ENCODE measurements around the gene PID1.

Gene PID1

GRCh38 chr2:229057976-229058553, 213.0 kb downstream of the PID1 start:
- Histone ChIP-seq H3K27ac (ENCODE audit: low read length) (no peak overlapping the region), H3K27me3 (replicated peaks; ENCODE audit: insufficient read depth, low read length) (no peaks in the 10 kb centered on the region), H3F3A (ENCODE audit: insufficient read depth, low read length) (no peaks in the 10 kb centered on the region), H3K36me3 (replicated peaks; ENCODE audit: insufficient read depth, low read length) (no peaks in the 10 kb centered on the region), H3K9me3 (replicated peaks; ENCODE audit: insufficient read depth, low read length) (no peaks in the 10 kb centered on the region), H3K79me2 (ENCODE audit: low read length) (no peaks in the 10 kb centered on the region), H3K9ac (ENCODE audit: low read length) (no peak overlapping the region), H4K20me1 (ENCODE audit: insufficient read depth, low read length) (no peaks in the 10 kb centered on the region), H3K4me2 (ENCODE audit: low read depth, low read length) (no peak overlapping the region), H2AFZ (ENCODE audit: low read length) (no peak overlapping the region), H3K4me1 (ENCODE audit: low read length) (no peaks in the 10 kb centered on the region), H3K4me3 (ENCODE audit: low read length) (no peak overlapping the region), H3K9me2 (replicated peaks; ENCODE audit: insufficient read depth, low read length) (no peaks in the 10 kb centered on the region)
- DNase-seq, result no peak
- TF ChIP-seq EZH2 (optimal IDR thresholded peaks at IDR 0.05; ENCODE audit: low read depth, low read length) (no peak), CTCF (IDR thresholded peaks at IDR 0.05; ENCODE audit: low read length) (no peak), EZH2phosphoT487 (IDR thresholded peaks at IDR 0.05; ENCODE audit: low read length) (no peak)

GRCh38 chr2:229054311-229054710, 216.8 kb downstream of the PID1 start:
- Histone ChIP-seq H3K9me3 (replicated peaks; ENCODE audit: insufficient read depth, low read length) (no peaks in the 10 kb centered on the region), H3K9ac (ENCODE audit: low read length) (no peak overlapping the region), H4K20me1 (ENCODE audit: insufficient read depth, low read length) (no peaks in the 10 kb centered on the region), H3F3A (ENCODE audit: insufficient read depth, low read length) (no peaks in the 10 kb centered on the region), H3K4me3 (ENCODE audit: low read length) (no peak overlapping the region), H3K27me3 (replicated peaks; ENCODE audit: insufficient read depth, low read length) (no peaks in the 10 kb centered on the region), H2AFZ (ENCODE audit: low read length) (no peak overlapping the region), H3K4me2 (ENCODE audit: low read depth, low read length) (no peak overlapping the region), H3K27ac (ENCODE audit: low read length) (no peak overlapping the region), H3K9me2 (replicated peaks; ENCODE audit: insufficient read depth, low read length) (no peaks in the 10 kb centered on the region), H3K4me1 (ENCODE audit: low read length) (no peaks in the 10 kb centered on the region), H3K36me3 (replicated peaks; ENCODE audit: insufficient read depth, low read length) (no peaks in the 10 kb centered on the region), H3K79me2 (ENCODE audit: low read length) (no peaks in the 10 kb centered on the region)
- TF ChIP-seq EZH2phosphoT487 (IDR thresholded peaks at IDR 0.05; ENCODE audit: low read length) (no peak), EZH2 (optimal IDR thresholded peaks at IDR 0.05; ENCODE audit: low read depth, low read length) (no peak), CTCF (IDR thresholded peaks at IDR 0.05; ENCODE audit: low read length) (no peak)
- no peak for DNase-seq

GRCh38 chr2:229051798-229052197, 219.3 kb downstream of the PID1 start:
- TF ChIP-seq EZH2 (optimal IDR thresholded peaks at IDR 0.05; ENCODE audit: low read depth, low read length) (no peak), CTCF (IDR thresholded peaks at IDR 0.05; ENCODE audit: low read length) (no peak), EZH2phosphoT487 (IDR thresholded peaks at IDR 0.05; ENCODE audit: low read length) (no peak)
- H3K4me2 ChIP-seq (ENCODE audit: low read depth, low read length), result no peak overlapping the region
- no peak for DNase-seq
- no peaks in the 10 kb centered on the region for H3K4me1 ChIP-seq (ENCODE audit: low read length)
- no peaks in the 10 kb centered on the region for H3F3A ChIP-seq (ENCODE audit: insufficient read depth, low read length)
- H3K79me2 ChIP-seq (ENCODE audit: low read length), result no peaks in the 10 kb centered on the region
- no peak overlapping the region for H3K27ac ChIP-seq (ENCODE audit: low read length)
- H3K9me2 ChIP-seq (replicated peaks; ENCODE audit: insufficient read depth, low read length), result no peaks in the 10 kb centered on the region
- H3K9ac ChIP-seq (ENCODE audit: low read length), result no peak overlapping the region
- H3K27me3 ChIP-seq (replicated peaks; ENCODE audit: insufficient read depth, low read length), result no peaks in the 10 kb centered on the region
- H3K4me3 ChIP-seq (ENCODE audit: low read length), result no peak overlapping the region
- H2AFZ ChIP-seq (ENCODE audit: low read length), result no peak overlapping the region
- H3K36me3 ChIP-seq (replicated peaks; ENCODE audit: insufficient read depth, low read length), result no peaks in the 10 kb centered on the region
- no peaks in the 10 kb centered on the region for H4K20me1 ChIP-seq (ENCODE audit: insufficient read depth, low read length)
- no peaks in the 10 kb centered on the region for H3K9me3 ChIP-seq (replicated peaks; ENCODE audit: insufficient read depth, low read length)
